Kidney epithelial cell (primary cell): ENCODE data around the gene BUB3. TPM values are rescaled to one million over a fixed set of nuclear protein-coding genes. Genes with fewer than 3 reads are reported as not detected.

ENCODE experiments used
- DNase-seq: peaks from one replicate; pipeline ENCODE4 v3.0.0-alpha.2; 2010; ENCODE audit warnings: low read depth
- H3K27me3 ChIP-seq: 2 replicates; pipeline ENCODE4 v1.6.0; 2011; ENCODE audit warnings: low read length; ENCODE audit not compliant: control insufficient read depth, insufficient read depth
- H3K36me3 ChIP-seq: 2 replicates; pipeline ENCODE4 v1.5.1; 2011; ENCODE audit warnings: low read length; ENCODE audit not compliant: control insufficient read depth, insufficient read depth
- H3K4me3 ChIP-seq: 2 replicates; pipeline ENCODE4 v1.5.1; 2011; ENCODE audit warnings: low read depth, mild to moderate bottlenecking, control low read depth, low read length
- total RNA-seq: library from RNA; depleted of rRNA; stranded (reverse); fragments of >200 nt; gene quantifications from 2 replicates; pipeline ENCODE4 v1.2.3, GENCODE V29; 2015
- TF ChIP-seq, protein P1 (sequence below): IDR thresholded peaks from 2 replicates; pipeline ENCODE4 v1.5.1; 2011; ENCODE audit warnings: mild to moderate bottlenecking, moderate library complexity, low read length, control low read depth, inconsistent platforms; ENCODE audit not compliant: insufficient read depth, poor library complexity, severe bottlenecking

Gene BUB3
- total RNA-seq, 1 donor from 2014 or later, result 153 TPM

DNA sequence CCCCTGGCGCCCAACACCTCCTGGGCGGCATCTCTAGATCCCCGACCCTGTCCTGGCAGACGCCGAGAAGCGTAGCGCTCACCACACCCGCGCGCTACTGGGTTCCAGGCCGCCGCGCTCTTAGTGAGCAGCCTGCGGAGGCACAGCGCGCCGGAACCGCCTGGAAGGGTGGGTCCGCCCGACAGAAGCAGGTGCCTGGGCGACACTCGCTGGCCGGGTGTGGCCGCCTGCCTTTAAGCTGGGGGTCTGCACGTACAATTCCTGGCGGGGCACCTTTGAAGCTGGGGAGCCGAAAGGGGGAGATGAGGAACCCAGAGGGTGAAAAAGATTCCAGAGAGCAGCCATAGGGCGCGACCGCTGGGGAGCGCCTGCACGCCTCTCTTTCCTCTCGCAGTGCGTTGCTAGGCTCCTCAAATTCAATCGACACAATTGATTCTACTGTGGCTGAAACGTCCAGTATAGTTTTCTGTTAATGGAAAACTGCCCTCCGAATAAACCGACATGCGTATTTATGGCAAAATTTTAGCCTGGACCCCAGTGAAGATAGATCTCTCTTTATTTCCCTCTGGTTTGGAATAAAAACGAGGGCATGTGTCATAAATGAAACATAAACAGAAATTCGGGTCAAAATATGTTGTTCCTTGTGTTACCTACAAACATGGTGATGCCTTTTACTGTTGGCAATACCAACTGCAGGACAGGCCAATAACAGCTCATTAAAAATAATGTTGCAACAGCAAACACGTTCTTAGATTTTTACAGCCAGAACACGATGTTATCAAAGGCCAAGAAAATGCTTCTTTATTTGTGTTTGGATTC, 13.8 kb upstream of the BUB3 start:
- Histone ChIP-seq H3K27me3 (peaks cover 95% of the 10 kb centered on the region), H3K4me3 (no peak overlapping the region), H3K36me3 (no peaks in the 10 kb centered on the region)
- TF ChIP-seq, protein P1, sequence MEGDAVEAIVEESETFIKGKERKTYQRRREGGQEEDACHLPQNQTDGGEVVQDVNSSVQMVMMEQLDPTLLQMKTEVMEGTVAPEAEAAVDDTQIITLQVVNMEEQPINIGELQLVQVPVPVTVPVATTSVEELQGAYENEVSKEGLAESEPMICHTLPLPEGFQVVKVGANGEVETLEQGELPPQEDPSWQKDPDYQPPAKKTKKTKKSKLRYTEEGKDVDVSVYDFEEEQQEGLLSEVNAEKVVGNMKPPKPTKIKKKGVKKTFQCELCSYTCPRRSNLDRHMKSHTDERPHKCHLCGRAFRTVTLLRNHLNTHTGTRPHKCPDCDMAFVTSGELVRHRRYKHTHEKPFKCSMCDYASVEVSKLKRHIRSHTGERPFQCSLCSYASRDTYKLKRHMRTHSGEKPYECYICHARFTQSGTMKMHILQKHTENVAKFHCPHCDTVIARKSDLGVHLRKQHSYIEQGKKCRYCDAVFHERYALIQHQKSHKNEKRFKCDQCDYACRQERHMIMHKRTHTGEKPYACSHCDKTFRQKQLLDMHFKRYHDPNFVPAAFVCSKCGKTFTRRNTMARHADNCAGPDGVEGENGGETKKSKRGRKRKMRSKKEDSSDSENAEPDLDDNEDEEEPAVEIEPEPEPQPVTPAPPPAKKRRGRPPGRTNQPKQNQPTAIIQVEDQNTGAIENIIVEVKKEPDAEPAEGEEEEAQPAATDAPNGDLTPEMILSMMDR, result no peak
- no peak for DNase-seq

DNA sequence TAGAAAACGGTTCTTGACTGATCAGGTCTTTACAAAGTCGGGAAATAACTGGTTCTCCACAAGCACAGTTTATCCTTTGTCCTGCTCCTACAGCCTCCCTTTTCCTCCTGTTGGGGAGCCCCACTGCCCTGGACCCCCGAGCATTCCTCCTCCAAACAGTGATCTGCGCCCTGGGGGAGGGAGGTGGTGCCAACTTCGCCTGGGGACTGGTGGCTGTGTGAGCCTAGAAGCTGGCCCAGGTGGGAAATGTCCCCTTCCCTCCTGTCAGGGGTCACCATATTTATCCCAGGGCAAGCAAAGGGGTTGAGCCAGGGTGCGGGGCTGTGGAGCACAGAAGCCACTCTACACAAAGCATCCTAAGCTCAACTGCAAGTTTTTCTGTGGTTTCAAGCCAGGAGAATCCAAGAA, 13.2 kb upstream of the BUB3 start:
- no peak overlapping the region for H3K4me3 ChIP-seq
- TF ChIP-seq, protein P1, result no peak
- no peaks in the 10 kb centered on the region for H3K36me3 ChIP-seq
- DNase-seq, result no peak
- peaks cover 96% of the 10 kb centered on the region for H3K27me3 ChIP-seq

DNA sequence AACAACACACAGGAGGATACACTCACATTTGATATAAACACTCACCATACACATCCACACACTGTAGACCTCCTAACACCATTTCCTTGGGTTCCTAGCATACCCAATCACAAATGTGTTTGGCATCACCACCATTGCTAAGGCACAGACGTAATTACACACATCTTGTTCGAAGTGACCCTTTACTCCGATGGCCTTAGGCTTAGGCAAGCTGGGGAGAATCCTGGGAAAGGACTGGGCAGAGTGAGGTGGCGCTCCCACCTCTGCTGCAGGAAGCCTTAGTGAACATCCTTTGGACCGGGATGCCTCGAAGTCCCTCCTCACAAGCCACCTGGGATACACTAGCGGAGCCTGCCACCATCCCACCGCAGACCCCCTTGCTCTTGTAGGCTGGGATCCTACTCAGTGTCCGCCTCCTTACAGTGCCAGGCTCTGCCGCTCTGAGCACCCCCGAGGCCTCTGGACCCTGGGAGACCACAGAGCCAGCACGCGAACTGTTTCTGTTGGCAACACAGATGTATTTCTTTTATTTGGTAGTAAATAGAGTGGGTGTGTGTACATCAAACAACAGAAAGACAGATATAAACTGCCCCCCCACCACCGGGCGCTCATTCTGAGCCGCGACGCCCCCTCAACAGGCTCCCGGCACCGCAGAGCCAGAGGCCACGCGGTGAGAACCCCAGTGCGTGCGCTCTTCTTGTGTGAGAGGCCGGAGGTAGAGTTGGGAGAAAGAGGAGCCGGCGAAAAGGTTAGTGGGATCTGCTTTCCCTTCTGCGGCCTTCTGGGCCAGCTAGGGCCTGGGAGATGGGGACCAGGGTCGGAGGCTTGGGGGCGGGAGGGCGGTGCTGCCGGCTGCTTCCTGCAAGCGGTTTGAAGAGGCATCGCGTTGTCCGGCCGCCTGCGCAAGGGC, 12.2 kb upstream of the BUB3 start:
- H3K4me3 ChIP-seq, result no peak overlapping the region
- DNase-seq, result no peak
- no peaks in the 10 kb centered on the region for H3K36me3 ChIP-seq
- TF ChIP-seq, protein P1, result no peak
- peaks cover 97% of the 10 kb centered on the region for H3K27me3 ChIP-seq

DNA sequence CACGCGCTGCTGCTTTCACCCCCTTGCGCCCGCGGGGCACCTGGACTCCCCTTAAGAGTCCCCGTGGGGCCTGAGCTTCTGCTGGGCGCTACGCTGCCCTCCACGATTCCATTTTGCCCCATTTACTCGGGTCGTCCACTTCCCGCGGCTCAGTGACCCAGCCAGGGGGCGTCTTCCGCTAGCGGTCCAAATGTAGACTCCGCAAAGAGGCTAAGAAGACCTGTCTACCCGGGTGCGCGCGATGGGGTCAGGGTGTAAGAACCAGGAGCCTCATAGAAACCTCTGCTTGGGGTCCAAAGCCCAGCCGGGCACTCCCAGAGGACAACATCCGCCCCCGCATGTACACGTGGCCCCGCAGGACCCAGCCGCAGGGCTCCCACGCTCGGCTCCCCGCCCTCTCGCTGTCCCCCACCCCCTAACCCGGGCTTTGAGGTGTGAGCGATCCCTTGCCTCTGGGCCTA, 11.5 kb upstream of the BUB3 start:
- peaks cover 97% of the 10 kb centered on the region for H3K27me3 ChIP-seq
- H3K4me3 ChIP-seq, result no peak overlapping the region
- no peaks in the 10 kb centered on the region for H3K36me3 ChIP-seq
- TF ChIP-seq, protein P1, result peak; percentile 4
- DNase-seq, result no peak

DNA sequence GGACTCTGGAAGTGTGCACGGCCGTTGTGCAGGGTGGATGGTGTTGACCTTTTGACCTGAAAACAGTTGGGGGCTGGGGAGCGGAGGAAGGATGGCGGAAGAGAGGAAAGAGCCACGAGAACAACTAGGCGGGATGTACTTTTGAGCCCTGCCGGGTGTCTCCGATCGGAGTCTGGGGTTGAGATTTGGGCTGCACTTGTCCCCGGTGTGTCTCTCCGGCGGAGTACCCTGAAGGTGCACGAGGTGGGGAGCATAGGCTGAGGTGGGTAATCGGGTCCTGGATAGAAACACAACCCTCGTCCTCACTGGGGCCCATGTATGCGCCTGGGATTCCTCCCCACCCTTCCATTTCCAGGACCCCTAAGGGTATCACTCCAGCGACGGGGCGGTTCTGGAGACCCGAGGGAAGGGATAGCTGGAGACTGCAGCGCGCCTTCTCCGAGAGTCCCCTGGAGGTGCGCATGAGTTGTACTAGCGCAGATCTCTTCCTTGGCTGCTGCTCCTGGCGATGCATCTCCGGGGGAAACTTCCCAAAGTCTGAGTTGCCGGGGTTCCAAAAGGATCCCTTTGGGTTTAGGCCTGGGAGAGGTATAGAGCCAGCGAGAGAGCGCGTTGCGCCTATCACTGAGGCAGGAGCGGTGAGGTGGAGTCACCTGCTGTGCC, 10.9 kb upstream of the BUB3 start:
- no peak overlapping the region for H3K4me3 ChIP-seq
- TF ChIP-seq, protein P1, result no peak
- H3K36me3 ChIP-seq, result no peaks in the 10 kb centered on the region
- no peak for DNase-seq
- peaks cover 97% of the 10 kb centered on the region for H3K27me3 ChIP-seq
